PFSK-1 (cell line): ENCODE measurements around the gene CDK7.

Experiments
- REST ChIP-seq, 2 experiments: IDR thresholded peaks; 2 replicates each; pipeline versions ENCODE4 v1.6.1 to v1.8.0; 2011 to 2012; ENCODE audit warnings: low read depth in 2 of 2, low read length in 2 of 2, control low read depth in 1 of 2, inconsistent platforms in 1 of 2, mild to moderate bottlenecking in 1 of 2, moderate library complexity in 1 of 2; ENCODE audit not compliant: insufficient read depth in 1 of 2
- SIN3A ChIP-seq: IDR thresholded peaks from 2 replicates; pipeline ENCODE4 v1.6.1; 2012; ENCODE audit warnings: mild to moderate bottlenecking, low read length, moderate library complexity, borderline replicate concordance; ENCODE audit not compliant: insufficient read depth
- TAF1 ChIP-seq: IDR thresholded peaks from 2 replicates; pipeline ENCODE4 v1.6.1; 2012; ENCODE audit warnings: low read length, control low read depth, borderline replicate concordance; ENCODE audit not compliant: insufficient read depth

DNA sequence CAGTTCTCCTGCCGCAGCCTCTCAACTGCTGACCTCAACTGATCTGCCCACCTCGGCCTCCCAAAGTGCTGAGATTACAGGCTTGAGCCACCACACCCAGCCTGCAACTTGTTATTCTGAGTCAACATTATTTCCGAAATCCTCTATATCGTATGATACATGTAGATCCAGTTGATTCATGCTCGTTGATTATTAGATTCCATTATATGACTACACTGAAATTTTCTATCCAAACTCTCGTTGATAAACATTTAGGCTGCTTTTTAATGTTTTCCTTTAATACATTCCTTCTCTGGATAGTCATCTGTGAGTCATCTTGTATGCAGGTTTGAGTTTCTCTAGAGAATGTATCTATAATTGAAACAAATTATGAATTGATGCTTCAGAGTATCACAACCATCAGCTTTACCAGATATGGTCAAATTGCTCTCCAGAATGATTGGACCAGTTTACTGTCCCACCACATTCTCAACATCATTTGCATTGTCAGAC is 4.1 kb downstream of the CDK7 start:
- no peak for TF ChIP-seq REST (IDR thresholded peaks at IDR 0.05; ENCODE audit: insufficient read depth in 1 of 2, low read depth in 2 of 2, low read length in 2 of 2)
- TF ChIP-seq TAF1: no peak
- no peak for TF ChIP-seq SIN3A
